HepG2 (cell line): ENCODE data around the gene NAPSA. TPM values are rescaled to one million over a fixed set of nuclear protein-coding genes. Genes with fewer than 3 reads are reported as not detected.

ENCODE experiments used
- ATF5 ChIP-seq: sonication (generic); formaldehyde crosslinking; IDR thresholded peaks from 2 replicates; pipeline ENCODE4 v1.4.0; 2020; ENCODE audit warnings: mild to moderate bottlenecking, low read depth, missing genetic modification reagents
- CERS6 ChIP-seq: sonication (generic); formaldehyde crosslinking; IDR thresholded peaks from 2 replicates; pipeline ENCODE4 v1.5.0; 2020; ENCODE audit warnings: missing genetic modification reagents
- DDIT3 ChIP-seq: sonication (generic); formaldehyde crosslinking; IDR thresholded peaks from 2 replicates; pipeline ENCODE4 v1.4.0; 2020; ENCODE audit warnings: mild to moderate bottlenecking, missing genetic modification reagents
- DR1 ChIP-seq: sonication (generic); formaldehyde crosslinking; IDR thresholded peaks from 2 replicates; pipeline ENCODE4 v1.8.0; 2021; ENCODE audit warnings: mild to moderate bottlenecking, missing genetic modification reagents, inconsistent platforms
- ELF4 ChIP-seq: sonication (generic); formaldehyde crosslinking; IDR thresholded peaks from 2 replicates; pipeline ENCODE4 v1.5.0; 2020; ENCODE audit warnings: missing genetic modification reagents, mild to moderate bottlenecking, moderate library complexity, borderline replicate concordance
- FOXK1 ChIP-seq: sonication (generic); formaldehyde crosslinking; IDR thresholded peaks from 2 replicates; pipeline ENCODE4 v1.4.0; 2020; ENCODE audit warnings: low read depth, missing genetic modification reagents, borderline replicate concordance
- GABPA ChIP-seq, 2 experiments: IDR thresholded peaks; 2 replicates each; pipeline ENCODE4 v1.6.1; 2011 to 2016; ENCODE audit warnings: low read depth in 2 of 2, low read length in 1 of 2, missing biosample characterization in 1 of 2, missing genetic modification characterization in 1 of 2
- GTF3A ChIP-seq: sonication (generic); formaldehyde crosslinking; conservative IDR thresholded peaks from 2 replicates; pipeline ENCODE4 v1.4.0; 2020; ENCODE audit warnings: mild to moderate bottlenecking, missing genetic modification reagents
- HDAC2 ChIP-seq: sonication (generic); formaldehyde crosslinking; IDR thresholded peaks from 2 replicates; pipeline ENCODE4 v1.4.0; 2020; ENCODE audit warnings: missing genetic modification reagents
- HHEX ChIP-seq: IDR thresholded peaks from 2 replicates; pipeline ENCODE4 v1.6.1; 2016; ENCODE audit warnings: control low read depth
- IKZF1 ChIP-seq: fragments of 450-650 bp; IDR thresholded peaks from 2 replicates; pipeline ENCODE4 v1.7.1; 2016
- KLF16 ChIP-seq, 2 experiments: sonication (generic) in 1 of 2; formaldehyde crosslinking in 1 of 2; IDR thresholded peaks; 2 replicates each; pipeline versions ENCODE4 v1.6.1 to v1.8.0; 2016 to 2023; ENCODE audit warnings: missing genetic modification reagents in 2 of 2, missing compliant biosample characterization in 1 of 2
- KMT2A ChIP-seq: sonication (generic); formaldehyde crosslinking; IDR thresholded peaks from 2 replicates; pipeline ENCODE4 v1.4.0; 2020; ENCODE audit warnings: missing genetic modification reagents
- NRL ChIP-seq: sonication (generic); formaldehyde crosslinking; IDR thresholded peaks from 2 replicates; pipeline ENCODE4 v1.5.0; 2020; ENCODE audit warnings: missing genetic modification reagents, mild to moderate bottlenecking, moderate library complexity, borderline replicate concordance
- RBFOX2 ChIP-seq: fragments of 200-400 bp; formaldehyde crosslinking; IDR thresholded peaks from 2 replicates; pipeline ENCODE4 v1.6.1; 2017; ENCODE audit warnings: low read depth, mild to moderate bottlenecking, low read length
- SETDB1 ChIP-seq: sonication (generic); formaldehyde crosslinking; IDR thresholded peaks from 2 replicates; pipeline ENCODE4 v1.5.1; 2020; ENCODE audit warnings: missing genetic modification reagents, mild to moderate bottlenecking, borderline replicate concordance
- TOE1 ChIP-seq: sonication (generic); formaldehyde crosslinking; IDR thresholded peaks from 2 replicates; pipeline ENCODE4 v1.4.0; 2020; ENCODE audit warnings: mild to moderate bottlenecking, missing genetic modification reagents
- TRAFD1 ChIP-seq: sonication (generic); formaldehyde crosslinking; IDR thresholded peaks from 2 replicates; pipeline ENCODE4 v1.5.1; 2020; ENCODE audit warnings: missing genetic modification reagents, mild to moderate bottlenecking, borderline replicate concordance
- TRIM24 ChIP-seq: sonication (generic); formaldehyde crosslinking; IDR thresholded peaks from 2 replicates; pipeline ENCODE4 v1.8.0; 2022; ENCODE audit warnings: mild to moderate bottlenecking, missing genetic modification reagents
- YEATS2 ChIP-seq: sonication (generic); formaldehyde crosslinking; IDR thresholded peaks from 2 replicates; pipeline ENCODE4 v1.4.0; 2020; ENCODE audit warnings: missing genetic modification reagents, borderline replicate concordance
- ZBTB1 ChIP-seq: sonication (generic); formaldehyde crosslinking; IDR thresholded peaks from 2 replicates; pipeline ENCODE4 v1.4.0; 2020; ENCODE audit warnings: missing genetic modification reagents, borderline replicate concordance
- ZFP36 ChIP-seq: fragments of 150-350 bp; IDR thresholded peaks from 2 replicates; pipeline ENCODE4 v1.6.1; 2018; ENCODE audit warnings: borderline replicate concordance, low read length, low read depth; ENCODE audit not compliant: partially characterized antibody
- ZNF326 ChIP-seq: sonication (generic); formaldehyde crosslinking; IDR thresholded peaks from 2 replicates; pipeline ENCODE4 v1.4.0; 2020; ENCODE audit warnings: missing genetic modification reagents, borderline replicate concordance
- ZNF331 ChIP-seq: sonication (generic); formaldehyde crosslinking; IDR thresholded peaks from 2 replicates; pipeline ENCODE4 v1.4.0; 2020; ENCODE audit warnings: missing genetic modification reagents
- ZNF33A ChIP-seq: sonication (generic); formaldehyde crosslinking; IDR thresholded peaks from 2 replicates; pipeline ENCODE4 v1.5.1; 2020; ENCODE audit warnings: missing genetic modification reagents, mild to moderate bottlenecking, moderate library complexity, borderline replicate concordance
- ZNF605 ChIP-seq: sonication (generic); formaldehyde crosslinking; IDR thresholded peaks from 2 replicates; pipeline ENCODE4 v1.8.0; 2022; ENCODE audit warnings: mild to moderate bottlenecking, missing genetic modification reagents
- ZNF616 ChIP-seq: sonication (generic); formaldehyde crosslinking; IDR thresholded peaks from 2 replicates; pipeline ENCODE4 v1.5.0; 2020; ENCODE audit warnings: low read depth, mild to moderate bottlenecking, missing genetic modification reagents
- polyA plus RNA-seq, 8 experiments: library from polyadenylated mRNA; depleted of rRNA in 3 of 8; stranded (reverse) in 7 of 8; unstranded in 1 of 8; fragments of >200 nt; fragmentation: Illumina TruSeq in 4 of 8; extraction: Trizol in 4 of 8; gene quantifications; 2 replicates each; pipeline versions ENCODE4 v1.2.1 to v1.2.3, GENCODE V29; 2011 to 2016; ENCODE audit warnings: low read depth in 4 of 8, missing spikeins in 1 of 8, mixed read lengths in 1 of 8; ENCODE audit not compliant: insufficient read depth in 1 of 8
- total RNA-seq, 5 experiments: library from RNA; depleted of rRNA; stranded (reverse); fragments of >200 nt; fragmentation: Illumina TruSeq; extraction: Trizol; gene quantifications; 2 replicates each; pipeline ENCODE4 v1.2.3, GENCODE V29; 2016; ENCODE audit warnings: low read depth in 1 of 5

NAPSA gene
- total and polyA plus RNA-seq, 2 of the 13 experiments (the other 11 are each of a cell fraction or from before 2014, with no cell fraction given), result not detected

GRCh38 chr19:50383852-50384684 lies 18.6 kb upstream of the NAPSA start, which contains the start of gene POLD1 (continued):
- TF ChIP-seq TRAFD1 (CRISPR knock-in tag), result no peak
- TF ChIP-seq YEATS2 (CRISPR knock-in tag), result no peak; the same call in 1 of the 2 replicates
- TF ChIP-seq ATF5 (CRISPR knock-in tag), result 0 out of 2 replicates have a peak, but pooled peaks have one; percentile 43
- peak; percentile 79 for TF ChIP-seq RBFOX2
- peak; percentile 42; the same call in 1 of the 2 replicates for TF ChIP-seq FOXK1 (CRISPR knock-in tag)
- peak; percentile 86 for TF ChIP-seq DR1 (CRISPR knock-in tag)
- no peak for TF ChIP-seq ZNF33A (CRISPR knock-in tag)
- TF ChIP-seq TOE1 (CRISPR knock-in tag), result no peak; the same call in 1 of the 2 replicates
- 0 out of 2 replicates have a peak, but pooled peaks have one; percentile 62 for TF ChIP-seq ZNF605
- no peak for TF ChIP-seq GTF3A (CRISPR knock-in tag)
- TF ChIP-seq GABPA (IDR thresholded peaks at IDR 0.05; ENCODE audit: low read depth, low read length), result no peak
- TF ChIP-seq GABPA (CRISPR knock-in tag; IDR thresholded peaks at IDR 0.05; ENCODE audit: low read depth), result no peak
- TF ChIP-seq SETDB1 (CRISPR knock-in tag), result no peak
- TF ChIP-seq ZFP36, result no peak
- no peak for TF ChIP-seq ZNF616
- TF ChIP-seq TRIM24 (CRISPR knock-in tag), result no peak
- TF ChIP-seq DDIT3, result no peak
- no peak for TF ChIP-seq KMT2A (CRISPR knock-in tag)
- no peak for TF ChIP-seq HHEX (CRISPR knock-in tag)
- TF ChIP-seq CERS6, result no peak
- TF ChIP-seq ZBTB1, result no peak
- TF ChIP-seq KLF16 (CRISPR knock-in tag; IDR thresholded peaks at IDR 0.05), result peak in 1 of 2 experiments; percentile 44; a peak in 1 of 4 replicates
- no peak for TF ChIP-seq ZNF331
- no peak for TF ChIP-seq ELF4 (CRISPR knock-in tag)
- no peak; the same call in 1 of the 2 replicates for TF ChIP-seq NRL (CRISPR knock-in tag)
- no peak for TF ChIP-seq HDAC2
- TF ChIP-seq IKZF1, result no peak
- TF ChIP-seq ZNF326 (CRISPR knock-in tag), result 0 out of 2 replicates have a peak, but pooled peaks have one; percentile 37
